GM12878 (cell line): ENCODE results near the gene UNG. TPM values are rescaled to one million over a fixed set of nuclear protein-coding genes. Genes with fewer than 3 reads are reported as not detected.
"Not testable (repeated sequence)": the region's sequence is repeated elsewhere in the genome, so short reads cannot be mapped to it uniquely, and the experiment has no call there.

Source experiments
- ATAC-seq: fragments of 200-7000 bp; cut with Tn5 transposase; 3 replicates; pipeline ENCODE4 v1.9.1; 2020; ENCODE audit warnings: mild to moderate bottlenecking, moderate library complexity
- BruUV-seq: library from RNA; stranded (reverse); fragments of 400-500 nt; replicated peaks from 2 replicates; lab custom pipeline; 2021; lab: Mats Ljungman, UMichigan
- CTCF ChIA-PET: fragments of 300-600 bp; sonication (Branson Sonifier 250); formaldehyde crosslinking; extraction: SDS; loops from one replicate; lab custom pipeline; 2021; ENCODE audit warnings: inconsistent platforms; lab: Yijun Ruan, JAX
- POLR2A ChIA-PET: fragments of 350-600 bp; formaldehyde crosslinking; extraction: SDS; loops from one replicate; lab custom pipeline; 2021; ENCODE audit warnings: inconsistent platforms; lab: Charles Lee
- RAD21 ChIA-PET: fragments of 300-600 bp; sonication (Branson Sonifier 250); formaldehyde crosslinking; loops from one replicate; lab custom pipeline; 2023; ENCODE audit warnings: antibody characterized with exemption; ENCODE audit not compliant: unreplicated experiment; lab: Charles Lee
- SMC1A ChIA-PET: fragments of 300-600 bp; sonication (Branson Sonifier 250); formaldehyde crosslinking; loops from one replicate; lab custom pipeline; 2023; ENCODE audit not compliant: unreplicated experiment, uncharacterized antibody; lab: Charles Lee
- DNase-seq: peaks from one replicate; pipeline ENCODE4 v3.0.0-alpha.2; 2011; ENCODE audit warnings: low read depth, low spot score
- FAIRE-seq: peaks from 3 replicates; lab custom pipeline; 2011; peaks lifted over from hg19 to GRCh38; lab: Jason Lieb, UNC
- H2AFZ ChIP-seq: 2 replicates; pipeline ENCODE4 v1.6.0; 2011; ENCODE audit warnings: low read depth, low read length, control low read depth; ENCODE audit not compliant: control insufficient read depth
- H3K27ac ChIP-seq: 2 replicates; pipeline ENCODE4 v1.5.1; 2011; ENCODE audit warnings: control low read depth; ENCODE audit not compliant: control insufficient read depth, insufficient read depth
- H3K27me3 ChIP-seq, 2 experiments: replicated peaks in 1 of 2; 2 replicates each; pipeline versions ENCODE4 v1.6.0 to v1.6.1; 2011; ENCODE audit warnings: low read length in 1 of 2; ENCODE audit not compliant: control insufficient read depth in 2 of 2, insufficient read depth in 2 of 2
- H3K36me3 ChIP-seq, 2 experiments: 2 replicates each; pipeline ENCODE4 v1.5.1; 2011; ENCODE audit warnings: low read length in 1 of 2; ENCODE audit not compliant: control insufficient read depth in 2 of 2, insufficient read depth in 2 of 2
- H3K4me1 ChIP-seq: 2 replicates; pipeline ENCODE4 v1.6.1; 2011; ENCODE audit warnings: mild to moderate bottlenecking, low read length, moderate library complexity, mixed read lengths; ENCODE audit not compliant: control insufficient read depth, insufficient read depth
- H3K4me2 ChIP-seq: 2 replicates; pipeline ENCODE4 v1.6.0; 2011; ENCODE audit warnings: control low read depth; ENCODE audit not compliant: control insufficient read depth, insufficient read depth
- H3K4me3 ChIP-seq: fragments of 200-600 bp; sonication (generic); 2 replicates; pipeline ENCODE4 v1.5.1; 2016
- H3K79me2 ChIP-seq: 2 replicates; pipeline ENCODE4 v1.6.0; 2011; ENCODE audit warnings: low read length; ENCODE audit not compliant: control insufficient read depth, insufficient read depth
- H3K9ac ChIP-seq: 2 replicates; pipeline ENCODE4 v1.8.0; 2011; ENCODE audit warnings: low read length, control low read depth, mixed read lengths; ENCODE audit not compliant: control insufficient read depth, insufficient read depth
- H3K9me3 ChIP-seq: replicated peaks from 3 replicates; pipeline ENCODE4 v1.5.1; 2011; ENCODE audit warnings: mild to moderate bottlenecking, low read length; ENCODE audit not compliant: control insufficient read depth, insufficient read depth
- H4K20me1 ChIP-seq: 2 replicates; pipeline ENCODE4 v1.6.0; 2011; ENCODE audit not compliant: control insufficient read depth, insufficient read depth
- BCL3 ChIP-seq: IDR thresholded peaks from 2 replicates; pipeline ENCODE4 v1.6.1; 2011; ENCODE audit warnings: borderline replicate concordance, low read depth, mild to moderate bottlenecking, moderate library complexity, low read length; ENCODE audit not compliant: insufficient read depth, poor library complexity, severe bottlenecking
- FOXM1 ChIP-seq: IDR thresholded peaks from 2 replicates; pipeline ENCODE4 v1.6.1; 2012; ENCODE audit warnings: low read depth, mild to moderate bottlenecking, inconsistent platforms, low read length, moderate library complexity
- IRF3 ChIP-seq: fragments of 450-650 bp; IDR thresholded peaks from 2 replicates; pipeline ENCODE4 v1.6.1; 2014; ENCODE audit warnings: mild to moderate bottlenecking
- NR2F1 ChIP-seq: fragments of 450-650 bp; conservative IDR thresholded peaks from 2 replicates; pipeline ENCODE4 v1.6.1; 2017; ENCODE audit warnings: mild to moderate bottlenecking
- POLR2A ChIP-seq: IDR thresholded peaks from 2 replicates; pipeline ENCODE4 v1.6.1; 2011; ENCODE audit warnings: low read depth, mild to moderate bottlenecking, low read length
- RB1 ChIP-seq: fragments of 450-650 bp; formaldehyde crosslinking; IDR thresholded peaks from 2 replicates; pipeline ENCODE4 v1.6.1; 2017; ENCODE audit warnings: mild to moderate bottlenecking, borderline replicate concordance
- RCOR1 ChIP-seq: conservative IDR thresholded peaks from 2 replicates; pipeline ENCODE4 v1.6.1; 2012; ENCODE audit warnings: low read depth, low read length, improper control_type of control experiment
- RUNX3 ChIP-seq: IDR thresholded peaks from 2 replicates; pipeline ENCODE4 v1.6.1; 2012; ENCODE audit warnings: low read length, inconsistent platforms
- USF1 ChIP-seq: IDR thresholded peaks from 2 replicates; pipeline ENCODE4 v1.6.1; 2011; ENCODE audit warnings: borderline replicate concordance, low read depth, mild to moderate bottlenecking, moderate library complexity, mixed read lengths, low read length; ENCODE audit not compliant: insufficient read depth; ENCODE audit errors: extremely low read length
- WGBS: methylation state at CpG from one replicate; pipeline ENCODE4 v1.1.6; 2016; ENCODE audit warnings: low lambda C conversion rate; ENCODE audit not compliant: insufficient replicate concordance, insufficient coverage; ENCODE audit errors: missing lambda C conversion rate; 5-methylcytosine and 5-hydroxymethylcytosine counted together
- in situ Hi-C: fragments of 300-500 bp; cut with MboI; formaldehyde crosslinking; loops from 9 replicates; pipeline ENCODE4 v1.14.3; 2018; ENCODE audit warnings: mixed read lengths
- intact Hi-C: fragments of 100-400 bp; cut with micrococcal nuclease; formaldehyde crosslinking; loops from one replicate; pipeline ENCODE4 v1.14.2; 2022; ENCODE audit not compliant: unreplicated experiment
- polyA plus RNA-seq, 11 experiments: library from polyadenylated mRNA; depleted of rRNA in 4 of 11; unstranded in 6 of 11; stranded (reverse) in 5 of 11; fragments of >200 nt; fragmentation: Nextera tagmentation in 4 of 11; fragmentation: Illumina TruSeq in 1 of 11; extraction: Ambion mirVana in 4 of 11; extraction: Trizol in 1 of 11; gene quantifications; 1 replicate in 1 of 11; 2 replicates in 10 of 11; pipeline versions ENCODE4 v1.2.1 to v1.2.3, GENCODE V29; 2011 to 2016; ENCODE audit warnings: inconsistent platforms in 2 of 11, missing spikeins in 2 of 11, low read depth in 1 of 11
- total RNA-seq, 4 experiments: library from RNA; depleted of rRNA in 3 of 4; stranded (reverse); fragments of >200 nt in 3 of 4; fragmentation: Illumina TruSeq in 1 of 4; extraction: Trizol in 1 of 4; gene quantifications; 2 replicates each; pipeline versions ENCODE4 v1.2.1 to v1.2.3, GENCODE V29; 2013 to 2021
- TF ChIP-seq, protein P1 (sequence below): IDR thresholded peaks from 2 replicates; pipeline ENCODE4 v1.6.1; 2012; ENCODE audit warnings: low read depth, low read length, improper control_type of control experiment
- TF ChIP-seq, protein P2 (sequence below): IDR thresholded peaks from 2 replicates; pipeline ENCODE4 v1.6.1; 2011; ENCODE audit warnings: low read depth, low read length, improper control_type of control experiment, borderline replicate concordance

UNG gene
- total and polyA plus RNA-seq, 10 of the 15 experiments (the other 5 are each of a cell fraction or from before 2014, with no cell fraction given), result 9.5 to 81.9 (median 48.2) TPM

- TF ChIP-seq, protein P1, sequence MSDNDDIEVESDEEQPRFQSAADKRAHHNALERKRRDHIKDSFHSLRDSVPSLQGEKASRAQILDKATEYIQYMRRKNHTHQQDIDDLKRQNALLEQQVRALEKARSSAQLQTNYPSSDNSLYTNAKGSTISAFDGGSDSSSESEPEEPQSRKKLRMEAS, result peak; percentile 89
- TF ChIP-seq USF1 (peak; percentile 73), POLR2A (peak; percentile 67; the same call in 1 of the 2 replicates), RUNX3 (peak; percentile 37; the same call in 1 of the 2 replicates), RCOR1 (0 out of 2 replicates have a peak, but pooled peaks have one; percentile 22), FOXM1 (peak; percentile 52; the same call in 1 of the 2 replicates), IRF3 (peak; percentile 97), RB1 (peak; percentile 67; the same call in 1 of the 2 replicates), NR2F1 (no peak), BCL3 (peak; percentile 44)
- TF ChIP-seq, protein P2, sequence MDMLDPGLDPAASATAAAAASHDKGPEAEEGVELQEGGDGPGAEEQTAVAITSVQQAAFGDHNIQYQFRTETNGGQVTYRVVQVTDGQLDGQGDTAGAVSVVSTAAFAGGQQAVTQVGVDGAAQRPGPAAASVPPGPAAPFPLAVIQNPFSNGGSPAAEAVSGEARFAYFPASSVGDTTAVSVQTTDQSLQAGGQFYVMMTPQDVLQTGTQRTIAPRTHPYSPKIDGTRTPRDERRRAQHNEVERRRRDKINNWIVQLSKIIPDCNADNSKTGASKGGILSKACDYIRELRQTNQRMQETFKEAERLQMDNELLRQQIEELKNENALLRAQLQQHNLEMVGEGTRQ, result peak; percentile 33
These were observed at the start of gene UNG (continued) for GRCh38 chr12:109097435-109098182.

GRCh38 chr12:109048706-109049105 is 48.7 kb upstream of the UNG start:
- H3K79me2 ChIP-seq, FAIRE-seq, POLR2A ChIA-PET, H4K20me1 ChIP-seq, H3K9ac ChIP-seq, intact Hi-C loops, H3K4me3 ChIP-seq, H3K4me2 ChIP-seq, DNase-seq, H3K27ac ChIP-seq, H2AFZ ChIP-seq, in situ Hi-C loops, ATAC-seq, H3K27me3 ChIP-seq, BruUV-seq, H3K4me1 ChIP-seq, H3K9me3 ChIP-seq, H3K36me3 ChIP-seq, RAD21 ChIA-PET, CTCF ChIA-PET: not testable (repeated sequence)
- WGBS, result 81% methylated on average over 3 of the region's 3 CpGs
- SMC1A ChIA-PET, result interaction anchor here (0.7 kb wide), 1 partner anchor 116 kb away, joined by 3 read pairs; no protein-coding TSS in a partner anchor
